HFF-Myc (cell line): ENCODE measurements around the gene CYB5R3.

ENCODE experiments used
- DNase-seq: peaks from one replicate; pipeline ENCODE4 v3.0.0-alpha.2; 2011; ENCODE audit warnings: low read depth; ENCODE audit errors: extremely low read depth
- H3K4me3 ChIP-seq: replicated peaks from 2 replicates; pipeline ENCODE4 v1.5.1; 2011; ENCODE audit warnings: low read depth, mild to moderate bottlenecking, control low read depth, low read length
- TF ChIP-seq, protein P1 (sequence below): IDR thresholded peaks from 2 replicates; pipeline ENCODE4 v1.5.1; 2012; ENCODE audit warnings: mild to moderate bottlenecking, low read depth, low read length, control low read depth; ENCODE audit errors: missing control alignments

The CYB5R3 gene

DNA sequence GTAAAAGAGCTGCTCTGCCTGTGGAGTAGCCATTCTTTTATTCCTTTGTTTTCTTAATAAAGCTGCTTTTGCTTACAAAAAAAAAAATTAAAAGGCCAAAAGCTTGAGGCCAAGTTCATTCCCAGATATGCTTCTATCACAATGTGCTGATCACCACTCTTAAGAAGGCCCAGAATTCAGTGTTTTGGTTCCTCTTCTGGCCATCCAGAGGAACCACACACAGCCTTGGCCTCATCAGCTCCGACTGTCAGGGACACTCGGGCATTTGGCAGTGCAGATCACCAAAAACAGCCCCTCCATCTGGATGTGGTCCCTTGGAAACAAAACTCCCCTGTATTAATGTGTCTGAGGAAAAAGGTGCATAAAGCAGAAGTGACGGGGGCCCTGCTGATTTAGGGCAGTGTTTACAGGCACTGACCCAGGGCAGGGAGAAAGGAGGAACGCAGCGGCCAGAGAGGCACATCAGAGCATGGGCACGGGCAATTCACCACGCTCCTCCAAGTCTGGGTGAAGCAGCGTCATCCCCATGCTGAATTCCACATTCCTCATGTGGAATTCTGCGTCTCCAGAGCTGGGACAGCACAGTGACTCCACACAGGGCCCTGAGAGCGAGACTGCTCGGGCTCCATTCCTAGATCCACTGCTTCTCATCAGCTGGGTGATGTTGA is 52.2 kb downstream of the CYB5R3 start:
- TF ChIP-seq, protein P1, sequence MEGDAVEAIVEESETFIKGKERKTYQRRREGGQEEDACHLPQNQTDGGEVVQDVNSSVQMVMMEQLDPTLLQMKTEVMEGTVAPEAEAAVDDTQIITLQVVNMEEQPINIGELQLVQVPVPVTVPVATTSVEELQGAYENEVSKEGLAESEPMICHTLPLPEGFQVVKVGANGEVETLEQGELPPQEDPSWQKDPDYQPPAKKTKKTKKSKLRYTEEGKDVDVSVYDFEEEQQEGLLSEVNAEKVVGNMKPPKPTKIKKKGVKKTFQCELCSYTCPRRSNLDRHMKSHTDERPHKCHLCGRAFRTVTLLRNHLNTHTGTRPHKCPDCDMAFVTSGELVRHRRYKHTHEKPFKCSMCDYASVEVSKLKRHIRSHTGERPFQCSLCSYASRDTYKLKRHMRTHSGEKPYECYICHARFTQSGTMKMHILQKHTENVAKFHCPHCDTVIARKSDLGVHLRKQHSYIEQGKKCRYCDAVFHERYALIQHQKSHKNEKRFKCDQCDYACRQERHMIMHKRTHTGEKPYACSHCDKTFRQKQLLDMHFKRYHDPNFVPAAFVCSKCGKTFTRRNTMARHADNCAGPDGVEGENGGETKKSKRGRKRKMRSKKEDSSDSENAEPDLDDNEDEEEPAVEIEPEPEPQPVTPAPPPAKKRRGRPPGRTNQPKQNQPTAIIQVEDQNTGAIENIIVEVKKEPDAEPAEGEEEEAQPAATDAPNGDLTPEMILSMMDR, result no peak
- no peak overlapping the region for H3K4me3 ChIP-seq

DNA sequence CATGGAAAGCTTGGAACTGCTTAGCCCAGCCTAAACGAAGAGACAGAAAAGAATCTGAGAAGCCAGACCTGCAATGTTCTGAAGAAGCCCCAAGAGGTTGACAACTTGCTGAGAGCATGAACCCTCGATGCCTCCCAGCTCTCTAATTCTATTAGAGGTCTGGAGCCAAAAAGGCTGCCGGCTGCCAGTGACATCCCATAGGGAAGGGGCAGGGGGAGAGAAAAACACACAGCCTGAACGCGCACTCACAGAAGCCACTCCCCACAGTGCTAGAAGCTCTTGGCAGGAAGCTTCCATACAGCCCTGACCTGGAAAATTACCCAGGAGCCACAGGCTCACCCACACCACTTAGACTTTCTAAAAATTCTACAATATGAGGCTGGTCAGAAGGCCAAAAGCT is 52.9 kb downstream of the CYB5R3 start:
- TF ChIP-seq, protein P1, result no peak
- H3K4me3 ChIP-seq, result no peak overlapping the region
- no peak for DNase-seq

More for the DNA sequence above, 52.2 kb downstream of the CYB5R3 start:
- no peak for DNase-seq

DNA sequence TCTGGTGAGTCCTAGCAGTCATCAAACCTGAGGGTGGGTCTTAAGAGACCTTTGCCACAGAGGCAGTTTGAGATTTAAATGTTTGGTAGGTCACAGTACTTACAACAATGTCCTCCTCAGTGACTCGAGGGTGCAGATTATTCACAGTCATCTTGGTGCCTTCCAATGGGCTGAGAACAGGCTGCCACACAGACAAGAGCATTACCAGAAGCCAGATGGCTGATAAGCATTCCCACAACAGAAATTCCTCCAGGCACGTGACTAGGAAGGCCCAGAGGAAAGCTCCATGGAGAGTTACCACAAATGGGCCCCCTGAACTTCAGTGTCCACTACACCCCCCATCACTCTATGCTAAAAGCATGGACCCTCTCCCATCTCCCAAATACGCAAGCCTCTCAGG is 53.8 kb downstream of the CYB5R3 start:
- H3K4me3 ChIP-seq, result no peak overlapping the region
- TF ChIP-seq, protein P1, result no peak
- no peak for DNase-seq

DNA sequence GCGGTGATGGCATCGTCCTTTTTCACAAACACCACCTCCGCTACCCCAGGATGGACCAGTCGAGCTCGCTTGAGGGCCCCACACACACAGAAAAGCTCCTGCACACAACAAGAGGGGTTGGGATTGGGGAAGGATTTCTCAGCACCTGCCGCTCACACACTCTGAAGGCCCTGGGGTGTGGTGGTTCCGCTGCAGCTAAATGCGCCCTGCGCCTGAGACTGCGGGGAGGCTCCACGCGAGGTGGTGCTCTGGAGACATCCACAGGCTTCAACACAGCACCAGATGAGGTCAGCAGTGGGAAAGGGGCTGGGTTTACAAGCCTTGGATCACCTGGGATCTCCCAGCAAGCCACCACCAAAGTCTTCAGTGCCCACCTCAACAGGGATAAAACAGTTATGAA is 57.2 kb downstream of the CYB5R3 start:
- no peak overlapping the region for H3K4me3 ChIP-seq
- TF ChIP-seq, protein P1, result no peak
- DNase-seq, result no peak

- DNase-seq, result no peak
- TF ChIP-seq, protein P1, result no peak
- no peak overlapping the region for H3K4me3 ChIP-seq
Observed at GRCh38 chr22:42587588-42588175, 61.5 kb downstream of the CYB5R3 start.

GRCh38 chr22:42586381-42586780 is 62.8 kb downstream of the CYB5R3 start:
- no peak overlapping the region for H3K4me3 ChIP-seq
- TF ChIP-seq, protein P1, result no peak
- DNase-seq, result no peak

DNA sequence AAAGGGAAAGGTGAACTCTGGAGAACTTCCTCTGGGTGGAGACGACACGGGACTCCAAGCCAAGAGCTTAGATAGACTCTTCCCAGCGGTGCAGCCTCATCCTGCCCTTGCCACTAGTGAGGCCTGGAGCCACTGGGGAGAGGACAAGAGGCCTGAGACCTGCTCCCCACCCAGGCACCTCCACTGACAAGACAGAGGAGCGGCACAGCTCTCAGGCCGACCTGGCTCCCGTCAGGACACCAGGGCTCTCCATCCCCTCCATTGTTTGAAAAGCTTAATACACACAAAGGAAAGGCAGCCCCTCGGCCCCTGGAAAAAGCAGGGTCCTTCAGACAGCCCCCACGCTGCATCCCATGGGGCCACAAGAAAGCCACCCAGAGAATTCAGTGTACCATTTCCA is 64.1 kb downstream of the CYB5R3 start:
- DNase-seq, result no peak
- H3K4me3 ChIP-seq, result no peak overlapping the region
- TF ChIP-seq, protein P1, result no peak
